GM21528 (cell line): ENCODE data around the gene DYRK1A.
"Not testable (repeated sequence)": the region's sequence is repeated elsewhere in the genome, so short reads cannot be mapped to it uniquely, and the experiment has no call there.

Experiments
- ATAC-seq: cut with Tn5 transposase; IDR thresholded peaks from one replicate; pipeline ENCODE4 v1.9.1; 2021; ENCODE audit warnings: mild to moderate bottlenecking, moderate library complexity; ENCODE audit not compliant: unreplicated experiment, low FRiP score

The DYRK1A gene

DNA sequence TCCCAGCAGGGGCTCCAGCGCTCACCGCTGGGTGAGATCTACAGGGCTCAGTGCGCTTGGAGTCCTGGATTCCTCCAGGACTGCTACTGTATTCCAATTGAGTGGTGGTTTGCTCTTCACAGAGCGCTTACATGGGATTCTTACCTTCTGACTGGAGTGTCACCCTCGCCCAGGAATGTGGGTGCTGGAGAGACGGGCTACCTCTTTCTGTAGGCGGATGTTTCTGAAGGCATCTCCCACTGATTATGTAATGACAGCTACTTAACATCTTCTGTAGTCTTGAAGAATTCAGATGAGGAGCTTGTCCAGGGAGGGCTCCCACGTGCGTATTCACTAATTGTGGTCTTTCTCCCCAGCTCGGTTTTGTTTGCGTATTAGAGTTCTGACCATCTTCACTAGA lies 154.2 kb downstream of the DYRK1A start:
- ATAC-seq, result no peak

DNA sequence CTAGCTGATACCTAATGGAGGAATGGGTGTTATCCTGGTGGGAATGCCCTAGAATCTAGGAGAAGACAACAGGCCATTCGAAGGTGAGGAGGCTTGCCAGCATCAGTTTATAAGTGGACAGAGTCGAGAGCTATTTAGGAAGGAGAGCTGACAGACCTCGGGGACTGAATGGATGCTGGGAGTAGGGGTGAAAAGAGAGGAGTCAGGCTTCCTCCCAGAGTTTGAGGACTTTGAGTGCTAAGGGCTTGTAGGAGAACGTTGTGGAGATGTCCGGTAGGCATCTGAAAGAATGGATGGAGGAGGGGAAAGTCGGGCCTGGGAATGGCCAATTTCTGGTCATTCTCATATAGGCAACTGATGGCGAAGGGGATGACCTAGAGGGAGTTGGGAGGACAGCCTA lies 155.1 kb downstream of the DYRK1A start:
- ATAC-seq, result no peak

DNA sequence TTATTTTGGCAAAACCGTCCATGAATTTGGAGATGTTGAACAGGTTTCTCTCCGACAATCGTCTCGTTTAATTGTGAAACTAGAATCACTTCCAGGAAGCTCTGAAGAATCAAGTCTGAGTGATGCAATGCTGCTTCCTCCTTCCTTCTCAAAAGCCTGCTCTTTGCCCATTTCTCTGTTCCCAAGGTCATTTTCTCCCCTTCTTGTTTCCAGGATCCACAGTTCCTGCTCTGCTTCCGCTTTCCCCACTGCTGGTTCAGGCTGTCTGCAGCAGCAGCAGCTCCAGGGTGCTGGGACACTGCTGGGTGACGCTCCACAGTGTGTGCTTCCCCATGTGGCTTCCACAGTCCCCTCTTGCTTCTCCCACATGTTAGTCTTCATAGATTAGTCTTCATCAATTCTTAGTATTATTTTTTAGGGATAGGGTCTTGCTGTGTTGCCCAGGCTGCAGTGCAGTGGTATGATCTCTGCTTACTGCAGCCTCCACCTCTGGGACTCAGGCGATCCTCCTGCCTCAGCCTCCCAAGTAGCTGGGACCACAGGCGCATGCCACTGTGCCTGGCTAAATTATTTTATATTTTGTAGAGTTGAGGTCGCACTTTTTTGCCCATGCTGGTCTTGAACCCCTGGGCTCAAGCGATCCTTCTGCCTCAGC lies 156.2 kb downstream of the DYRK1A start:
- no peak for ATAC-seq

DNA sequence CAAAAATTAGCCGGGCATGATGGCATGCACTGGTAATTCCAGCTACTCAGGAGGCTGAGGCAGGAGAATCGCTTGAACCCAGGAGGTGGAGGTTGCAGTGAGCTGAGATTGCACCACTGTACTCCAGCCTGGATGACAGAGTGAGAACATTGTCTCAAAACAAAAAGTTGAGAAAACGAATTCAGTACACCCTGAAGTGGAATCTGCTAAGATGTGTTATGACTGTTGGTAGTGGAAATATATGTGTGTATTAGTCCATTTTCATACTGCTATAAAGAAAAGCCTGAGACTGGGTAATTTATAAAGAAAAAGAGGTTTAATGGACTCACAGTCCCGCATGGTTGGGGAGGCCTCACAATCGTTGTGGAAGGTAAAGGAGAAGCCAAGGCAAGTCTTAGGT lies 158.4 kb downstream of the DYRK1A start:
- not testable (repeated sequence) for ATAC-seq

DNA sequence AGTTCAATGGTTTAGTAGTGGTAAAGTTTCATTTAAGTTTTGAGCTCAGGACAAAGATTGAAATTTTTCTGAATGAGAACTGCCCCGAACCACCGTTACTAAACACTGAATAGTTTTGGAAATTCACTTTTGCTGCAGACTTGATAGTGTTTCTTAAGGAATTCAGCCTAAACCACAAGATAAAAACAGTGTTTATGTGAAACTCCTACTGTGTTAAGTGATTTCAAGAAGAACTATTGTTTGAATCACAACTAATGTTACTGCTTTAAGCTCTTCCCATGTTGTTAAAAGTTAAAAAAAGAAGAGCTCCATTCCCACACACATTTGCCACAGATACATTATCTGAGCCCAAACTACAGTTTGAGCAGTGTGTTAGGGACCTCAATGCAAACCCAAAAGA lies 159.2 kb downstream of the DYRK1A start:
- ATAC-seq, result no peak

DNA sequence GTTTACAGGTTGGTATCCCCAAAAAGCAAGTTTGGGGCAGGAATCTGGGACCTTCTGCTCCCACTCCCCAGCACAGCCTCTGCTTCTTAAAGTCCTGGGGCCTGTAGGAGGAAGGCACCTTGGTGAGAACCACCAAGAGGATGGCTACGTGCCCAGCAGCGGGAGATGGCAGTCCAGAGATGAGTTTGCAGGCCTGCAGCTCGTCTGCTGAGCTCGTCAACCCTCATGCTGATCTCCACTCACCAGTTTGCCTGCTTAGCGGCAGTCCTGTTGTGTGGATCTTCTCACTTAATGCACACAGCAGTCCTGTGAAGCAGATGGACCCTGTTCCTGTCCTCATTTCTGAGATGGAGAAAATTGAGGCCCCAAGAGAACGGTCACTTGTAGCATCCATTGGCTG lies 160.5 kb downstream of the DYRK1A start:
- no peak for ATAC-seq

DNA sequence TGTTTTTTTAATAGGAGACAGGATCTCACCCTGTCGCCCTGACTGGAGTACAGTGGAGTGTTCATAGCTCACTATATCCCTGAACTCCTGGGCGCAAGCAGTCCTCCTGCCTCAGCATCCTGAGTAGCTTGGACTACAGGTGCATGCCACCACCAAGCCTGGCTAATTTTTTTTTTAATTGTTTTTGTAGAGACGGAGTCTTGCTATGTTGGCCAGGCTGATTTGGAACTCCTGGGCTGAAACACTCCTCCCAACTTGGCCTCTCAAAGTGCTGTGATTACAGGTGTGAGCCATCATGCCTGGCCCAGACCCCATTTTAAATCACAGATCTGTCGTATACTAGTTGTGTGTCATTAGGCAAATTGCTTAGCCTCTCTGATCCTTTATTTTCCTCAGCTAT lies 161.1 kb downstream of the DYRK1A start:
- no peak for ATAC-seq

DNA sequence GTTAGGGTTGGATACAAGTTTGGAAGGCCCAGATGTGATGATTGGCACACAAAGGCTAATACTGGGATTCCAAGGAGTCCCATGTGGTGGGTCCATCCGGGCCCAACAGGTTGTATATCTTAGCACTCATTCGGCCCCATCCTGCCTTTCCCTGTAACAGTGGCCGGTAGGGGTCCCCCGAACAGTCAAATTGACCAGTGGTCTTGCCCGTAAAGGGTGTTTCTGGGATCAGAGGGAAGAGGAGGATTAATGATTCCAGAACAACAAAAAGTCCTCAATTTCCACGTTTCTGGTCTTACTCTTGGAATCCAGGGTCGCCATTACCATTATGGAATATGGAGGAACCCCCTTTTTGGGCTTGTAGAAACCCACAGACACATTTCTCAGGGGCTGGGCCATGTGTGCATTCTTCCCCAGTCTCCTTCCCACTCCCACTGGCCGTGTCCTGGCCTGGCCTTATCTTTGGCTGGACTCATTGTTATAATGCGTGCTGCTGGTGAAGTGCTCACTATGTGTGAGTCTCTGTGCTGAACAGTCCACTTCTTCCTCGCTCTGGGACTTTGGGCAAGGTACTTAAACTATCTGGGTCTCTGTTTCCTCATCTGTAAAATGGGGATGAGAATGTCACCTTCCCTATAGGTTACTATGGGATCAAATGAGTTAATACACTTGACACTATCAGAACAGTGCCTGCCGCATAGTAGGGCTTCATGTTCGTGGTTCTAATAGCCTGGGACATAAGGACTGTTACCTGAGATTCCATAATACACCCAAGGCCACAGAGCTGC lies 161.8 kb downstream of the DYRK1A start:
- ATAC-seq, result no peak

DNA sequence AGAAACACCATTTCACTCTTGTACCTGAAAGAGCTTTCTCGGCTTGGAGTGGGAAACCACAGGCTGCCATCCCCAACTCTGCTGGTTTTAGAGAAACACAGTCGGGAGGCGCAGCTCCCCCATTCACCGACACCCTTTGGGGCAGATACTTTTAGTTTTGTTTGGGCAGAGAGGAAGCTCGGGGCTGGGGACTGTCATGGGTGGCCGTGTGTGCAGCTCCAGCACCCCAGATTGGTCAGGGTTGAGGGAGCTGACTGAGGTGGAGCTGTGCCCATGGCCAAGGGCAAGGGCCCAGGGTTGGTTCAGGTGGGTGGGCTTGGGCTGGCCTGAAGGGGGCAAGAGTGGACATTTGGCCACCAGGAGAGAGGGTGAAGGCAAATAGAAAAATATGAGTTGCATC lies 163.1 kb downstream of the DYRK1A start:
- no peak for ATAC-seq

DNA sequence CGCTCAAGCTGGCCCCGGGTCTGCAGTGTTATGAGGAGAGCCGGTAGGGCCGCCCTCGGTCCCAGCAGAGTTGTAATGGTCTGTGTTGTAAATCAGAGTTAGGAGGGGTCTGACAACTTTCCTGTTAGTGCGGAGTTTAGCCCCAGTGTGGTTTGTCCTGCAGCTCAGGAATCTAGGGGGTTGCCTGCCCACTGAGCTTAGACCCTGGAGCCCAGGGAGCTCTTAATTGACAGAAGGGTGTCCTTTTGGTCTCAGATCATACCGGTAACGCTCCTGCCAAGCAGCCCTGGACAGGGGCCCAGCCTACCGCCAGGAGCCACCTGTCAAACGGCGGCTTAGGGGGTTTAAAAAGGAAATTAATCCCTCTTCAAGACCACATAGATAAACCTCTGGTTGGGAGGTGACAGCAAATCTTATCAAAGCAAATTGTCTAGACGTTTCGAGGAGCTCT lies 164.4 kb downstream of the DYRK1A start:
- ATAC-seq, result no peak

DNA sequence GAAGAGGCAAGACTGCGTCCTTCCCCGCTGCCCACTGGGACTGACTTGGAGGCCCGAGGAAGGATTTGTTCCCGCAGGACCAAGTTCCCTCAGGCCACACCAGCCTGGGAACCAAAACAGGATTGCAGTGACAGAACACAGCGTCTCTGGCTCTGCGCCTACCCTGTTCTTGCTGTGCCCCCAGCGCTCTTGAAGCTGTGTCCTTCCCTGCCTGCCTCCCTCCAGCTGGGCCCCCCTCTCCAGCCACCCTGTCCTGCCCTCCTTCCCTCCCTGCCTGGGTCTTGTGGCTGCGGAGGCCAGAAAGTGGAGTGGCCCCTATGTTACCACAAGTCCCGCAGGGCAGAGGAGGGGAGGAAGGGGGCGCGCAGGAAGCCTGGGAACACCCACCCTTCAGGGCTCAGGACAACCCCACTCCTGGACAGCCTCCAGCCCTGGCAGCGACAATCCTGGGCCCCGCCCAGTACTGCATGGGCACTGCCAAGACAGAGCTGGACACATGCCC lies 164.9 kb downstream of the DYRK1A start:
- no peak for ATAC-seq

DNA sequence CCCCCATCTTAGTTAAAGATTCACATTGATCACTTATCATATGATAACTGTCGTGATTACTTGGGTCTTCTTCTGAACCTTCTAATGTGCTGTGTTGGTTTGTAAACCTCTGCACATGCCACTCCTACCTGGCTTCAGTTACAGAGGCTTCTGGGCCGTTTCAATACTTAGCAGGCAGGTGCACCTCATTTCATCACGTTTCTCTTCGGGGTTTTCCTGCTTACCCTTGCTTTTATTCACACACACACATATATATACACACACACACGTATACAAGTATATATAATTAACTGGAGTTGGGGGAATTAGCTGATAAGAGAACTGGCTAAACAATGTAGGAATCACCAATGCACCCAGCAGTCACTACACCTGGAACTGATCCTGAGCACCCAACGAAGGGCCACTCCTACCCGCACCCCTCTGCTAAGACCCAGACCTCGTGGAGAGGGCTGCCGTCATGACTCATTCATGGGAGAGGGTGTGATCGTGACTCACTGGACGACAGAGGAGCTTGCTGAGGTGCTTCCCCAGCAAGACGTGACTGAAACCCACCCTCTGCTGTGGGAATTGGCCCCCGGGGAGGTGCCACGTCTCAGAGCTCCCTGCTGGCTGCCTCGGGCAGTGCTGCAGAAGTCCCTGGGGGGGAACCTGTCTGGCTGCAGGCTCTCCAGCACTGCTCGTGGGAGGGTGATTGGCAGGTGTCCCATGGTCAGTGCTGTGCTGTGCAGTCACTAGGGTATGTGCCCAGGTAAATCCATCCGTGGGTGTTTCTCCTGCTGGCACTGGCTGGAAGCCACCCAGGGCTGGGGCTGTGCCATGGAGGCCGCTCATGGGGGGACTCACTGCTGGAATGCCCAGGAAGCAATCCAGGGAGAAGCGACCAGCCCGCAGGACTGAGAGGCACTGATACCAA lies 166.6 kb downstream of the DYRK1A start:
- no peak for ATAC-seq

DNA sequence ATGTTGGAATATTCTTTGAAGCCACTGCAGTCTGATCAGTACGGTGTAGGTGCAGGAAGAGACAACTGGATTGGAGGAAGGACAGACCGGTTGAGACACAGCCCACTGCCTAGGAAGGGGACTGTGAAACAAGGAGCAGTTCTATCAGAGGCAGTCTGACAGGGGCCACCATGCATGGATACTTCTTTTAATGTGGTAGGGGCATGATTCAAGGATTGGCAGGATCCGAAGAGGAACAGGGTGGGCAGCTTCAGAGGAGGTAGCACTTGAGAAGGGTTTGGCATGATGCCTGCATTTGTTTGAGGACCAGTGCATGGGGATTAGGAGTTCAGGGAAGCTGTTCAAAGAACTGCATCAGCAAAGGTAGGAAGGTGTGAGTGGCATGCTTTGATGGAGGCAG lies 167.9 kb downstream of the DYRK1A start:
- ATAC-seq, result no peak

DNA sequence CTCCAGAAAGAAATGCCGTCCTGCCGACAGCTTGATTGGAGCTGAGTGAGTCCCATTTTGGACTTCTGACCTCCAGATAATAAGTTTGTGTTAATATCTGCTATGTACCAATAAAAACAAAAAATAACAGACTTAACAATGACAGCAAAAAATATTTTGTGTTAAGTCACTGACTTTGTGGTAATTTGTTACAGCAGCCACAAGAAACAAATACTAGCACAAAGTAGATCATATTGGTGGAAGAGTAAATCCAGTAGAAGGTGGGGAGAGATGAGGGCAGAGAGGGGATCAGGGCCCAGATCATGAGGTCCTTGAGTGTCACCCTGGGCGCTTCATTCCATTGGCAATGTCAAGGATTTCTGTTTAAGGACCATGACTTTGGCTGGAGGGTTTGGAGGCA lies 168.6 kb downstream of the DYRK1A start:
- ATAC-seq, result no peak

DNA sequence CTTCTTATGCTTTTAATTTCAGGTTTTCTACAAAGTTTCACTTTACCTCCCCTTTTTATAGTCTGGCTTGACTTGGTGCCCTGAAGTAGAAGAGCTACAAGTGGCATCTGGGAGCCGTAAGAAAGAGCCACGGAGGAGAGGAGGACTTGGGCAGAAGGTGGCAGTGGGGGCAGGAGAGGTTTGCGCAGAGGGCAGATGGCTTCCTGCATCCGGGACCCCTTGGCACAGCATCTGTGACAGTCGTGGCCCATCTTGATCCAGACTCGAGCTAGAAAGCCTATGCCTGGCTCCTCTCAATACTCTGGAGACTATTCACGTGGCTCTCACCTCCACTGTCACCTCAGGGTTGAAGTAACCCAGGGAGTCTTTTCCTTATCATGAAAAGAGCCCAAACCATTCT lies 169.1 kb downstream of the DYRK1A start:
- ATAC-seq, result no peak

DNA sequence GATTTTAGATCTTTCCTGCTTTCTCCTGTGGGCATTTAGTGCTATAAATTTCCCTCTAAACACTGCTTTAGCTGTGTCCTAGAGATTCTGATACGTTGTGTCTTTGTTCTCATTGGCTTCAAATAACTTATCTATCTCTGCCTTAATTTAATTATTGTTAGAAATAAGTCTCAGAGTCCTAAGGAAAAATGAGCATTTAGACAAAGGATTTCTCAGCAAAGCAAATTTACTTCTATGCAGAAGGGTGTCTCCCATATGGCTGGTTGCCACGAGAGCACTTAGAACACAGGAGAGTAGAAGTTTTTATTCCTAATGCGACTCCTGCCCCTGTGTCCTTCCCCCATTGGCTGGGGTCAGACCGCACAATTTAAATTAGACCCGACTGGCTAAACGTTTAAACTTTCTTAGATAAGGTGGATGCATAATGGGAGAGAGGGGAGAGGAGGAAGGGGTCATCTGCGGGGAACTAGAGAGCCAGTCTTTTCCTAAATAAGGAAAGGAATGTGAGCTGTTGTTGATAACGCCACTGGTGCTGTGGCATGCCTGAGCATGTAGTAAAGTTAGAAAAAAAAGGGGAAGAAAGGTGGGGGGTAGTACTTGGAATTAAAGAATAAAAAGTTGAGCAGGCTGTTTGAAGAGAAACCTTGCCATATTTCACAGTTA lies 170.2 kb downstream of the DYRK1A start:
- ATAC-seq, result no peak

DNA sequence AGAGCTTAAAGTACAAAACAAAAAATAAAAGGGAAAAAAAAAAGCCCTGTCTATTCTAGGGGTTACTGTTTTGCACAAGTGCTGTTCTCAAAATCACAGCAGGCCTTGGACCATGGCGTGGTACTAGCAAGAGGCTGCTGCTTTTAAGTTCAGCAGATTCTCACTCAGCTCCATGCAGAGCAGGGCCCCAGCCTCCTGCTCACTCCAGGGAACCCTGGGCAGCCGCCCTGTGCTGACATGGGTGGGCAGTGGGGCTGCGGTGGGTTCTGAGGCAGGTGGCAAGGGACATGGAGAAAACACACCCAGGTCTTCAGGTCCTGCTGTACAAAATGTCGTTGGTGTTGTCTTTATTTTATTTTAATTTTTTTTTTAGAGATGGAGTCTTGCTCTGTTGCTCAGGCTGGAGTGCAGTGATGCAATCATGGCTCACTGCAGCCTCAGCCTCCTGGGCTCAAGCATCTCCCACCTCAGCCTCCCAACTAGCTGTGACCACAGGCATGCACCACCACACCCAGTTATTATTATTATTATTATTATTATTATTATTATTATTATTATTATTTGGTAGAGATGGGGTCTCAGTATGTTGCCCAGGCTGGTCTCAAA lies 170.9 kb downstream of the DYRK1A start:
- ATAC-seq, result no peak

DNA sequence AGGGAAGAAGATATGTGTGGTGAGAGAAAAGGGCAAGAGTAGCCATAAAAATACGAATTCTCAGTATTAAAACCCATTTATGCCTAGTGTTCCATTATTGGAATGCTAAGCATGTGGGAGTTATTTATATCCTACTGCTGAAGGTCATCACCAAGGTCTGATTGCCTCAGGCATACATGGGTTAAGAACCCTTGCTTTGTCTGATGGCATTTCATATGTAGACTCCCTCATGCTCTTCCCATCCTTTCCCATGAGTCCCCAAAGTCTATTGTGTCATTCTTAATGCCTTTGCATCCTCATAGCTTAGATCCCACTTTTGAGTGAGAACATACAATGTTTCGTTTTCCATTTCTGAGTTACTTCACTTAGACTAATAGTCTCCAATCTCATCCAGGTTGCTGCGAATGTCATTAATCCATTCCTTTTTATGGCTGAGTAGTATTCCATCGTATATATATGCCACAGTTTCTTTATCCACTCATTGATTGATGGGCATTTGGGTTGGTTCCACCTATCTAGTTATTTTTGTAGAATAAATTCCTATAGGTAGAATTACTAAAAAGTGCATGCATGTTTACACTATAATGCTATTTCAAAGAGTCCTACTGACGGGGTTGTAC lies 172.5 kb downstream of the DYRK1A start:
- no peak for ATAC-seq

DNA sequence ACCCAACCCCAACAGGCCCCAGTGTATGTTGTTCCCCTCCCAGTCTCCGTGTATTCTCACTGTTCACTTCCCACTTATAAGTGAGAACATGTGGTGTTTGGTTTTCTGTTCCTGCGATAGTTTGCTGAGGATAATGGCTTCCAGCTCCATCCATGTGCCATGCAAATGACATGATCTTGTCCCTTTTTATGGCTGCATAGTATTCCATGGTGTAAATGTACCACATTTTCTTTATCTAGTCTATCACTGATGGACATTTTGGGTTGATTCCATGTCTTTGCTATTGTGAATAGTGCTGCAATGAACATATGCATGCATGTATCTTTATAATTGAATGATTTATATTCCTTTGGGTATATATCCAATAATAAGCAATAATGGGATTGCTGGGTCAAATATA lies 174.6 kb downstream of the DYRK1A start:
- not testable (repeated sequence) for ATAC-seq

DNA sequence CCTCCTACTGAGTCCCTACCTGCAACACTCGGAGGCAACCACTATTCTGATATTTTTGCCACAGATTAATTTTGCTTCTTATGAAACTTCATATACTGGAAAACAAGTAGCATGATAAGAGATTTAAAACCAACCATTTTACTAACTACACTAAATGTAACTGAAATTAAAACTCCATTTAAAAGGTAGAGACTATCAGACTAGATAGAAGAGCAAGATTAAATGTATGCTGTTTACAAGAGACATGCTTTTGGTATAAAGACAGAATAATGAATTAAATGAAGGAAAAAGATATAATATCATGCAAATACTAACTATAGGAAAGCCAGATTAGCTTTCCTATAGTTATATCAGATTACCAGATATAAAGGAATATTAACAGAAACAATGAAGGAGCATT lies 175.9 kb downstream of the DYRK1A start:
- no peak for ATAC-seq
